ENCODE results near the gene ZBTB34.

- TF ChIP-seq ZBTB33 (IDR thresholded peaks at IDR 0.05) (no peak), CTCF (IDR thresholded peaks at IDR 0.05; ENCODE audit: low read depth, low read length, missing input control) (no peak), GABPA (IDR thresholded peaks at IDR 0.05 in 1 of 2, conservative IDR thresholded peaks at IDR 0.05 in 1 of 2) (no peak), NR2F2 (IDR thresholded peaks at IDR 0.05) (no peak), YY1 (IDR thresholded peaks at IDR 0.05) (no peak), RAD21 (IDR thresholded peaks at IDR 0.05) (no peak), ATF3 (IDR thresholded peaks at IDR 0.05) (no peak), REST (IDR thresholded peaks at IDR 0.05) (no peak), TAF1 (conservative IDR thresholded peaks at IDR 0.05) (no peak)
Measured at GRCh38 chr9:126861707-126862103, 1.3 kb downstream of the ZBTB34 start.
